Measurements from ENCODE around the gene AMBRA1.

AMBRA1 gene

GRCh38 chr11:46445920-46446771, 147.7 kb downstream of the AMBRA1 start:
- DNase-seq: peak in 2 of 51 donors; percentile 9 to 24

GRCh38 chr11:46445192-46445919, 148.5 kb downstream of the AMBRA1 start:
- no peak for DNase-seq

GRCh38 chr11:46444305-46444704, 149.5 kb downstream of the AMBRA1 start:
- no peak for DNase-seq

GRCh38 chr11:46438211-46438610, 155.6 kb downstream of the AMBRA1 start:
- DNase-seq: no peak

GRCh38 chr11:46437122-46437689, 156.6 kb downstream of the AMBRA1 start:
- DNase-seq: no peak

GRCh38 chr11:46436113-46436512, 157.7 kb downstream of the AMBRA1 start:
- DNase-seq: no peak

GRCh38 chr11:46435679-46436078, 158.1 kb downstream of the AMBRA1 start:
- no peak for DNase-seq

GRCh38 chr11:46431211-46431610, 162.6 kb downstream of the AMBRA1 start:
- no peak for DNase-seq

- no peak for DNase-seq
Observed at GRCh38 chr11:46429717-46430116, 164.1 kb downstream of the AMBRA1 start.

- DNase-seq: no peak
Observed at GRCh38 chr11:46427364-46427763, 166.5 kb downstream of the AMBRA1 start.

GRCh38 chr11:46426233-46426991, 167.4 kb downstream of the AMBRA1 start:
- no peak for DNase-seq

- DNase-seq: no peak
Observed at GRCh38 chr11:46422588-46422987, 171.2 kb downstream of the AMBRA1 start.

GRCh38 chr11:46421257-46421880, 172.5 kb downstream of the AMBRA1 start:
- DNase-seq: no peak

- DNase-seq: no peak
Observed at GRCh38 chr11:46420513-46420912, 173.3 kb downstream of the AMBRA1 start.

- peak in 1 of 51 donors; percentile 18 for DNase-seq
Observed at GRCh38 chr11:46418751-46419150, 175.1 kb downstream of the AMBRA1 start.

- DNase-seq: no peak
Observed at GRCh38 chr11:46417711-46418110, 176.1 kb downstream of the AMBRA1 start.

- DNase-seq: no peak
Observed at GRCh38 chr11:46414879-46415278, 178.9 kb downstream of the AMBRA1 start.

GRCh38 chr11:46414466-46414796, 179.4 kb downstream of the AMBRA1 start:
- no peak for DNase-seq

GRCh38 chr11:46413760-46414465, 179.9 kb downstream of the AMBRA1 start:
- DNase-seq: no peak

- peak in 2 of 51 donors; percentile 3 to 19 for DNase-seq
Observed at GRCh38 chr11:46410021-46410420, 183.8 kb downstream of the AMBRA1 start.

Measured in hypothalamus (tissue), 51 donors.